GM18507 (cell line): ENCODE data around the gene FAM184A.
A peak's percentile ranks its signal among the peaks of the same experiment; 100 is the strongest.

Experiments used
- DNase-seq: peaks from one replicate; pipeline ENCODE4 v3.0.0; 2011; ENCODE audit warnings: low read depth; ENCODE audit not compliant: insufficient read length; ENCODE audit errors: extremely low spot score
- FAIRE-seq: peaks from 2 replicates; lab custom pipeline; 2011; peaks lifted over from hg19 to GRCh38; lab: Jason Lieb, UNC

Gene FAM184A

GRCh38 chr6:119065955-119066354 lies 12.5 kb downstream of the FAM184A start:
- FAIRE-seq (no peak), DNase-seq (no peak)

- DNase-seq (no peak), FAIRE-seq (no peak)
These were observed 13.1 kb downstream of the FAM184A start for GRCh38 chr6:119065382-119065781.

- FAIRE-seq, result no peak
- no peak for DNase-seq
These were observed 15.0 kb downstream of the FAM184A start for GRCh38 chr6:119063491-119063890.

- DNase-seq (no peak), FAIRE-seq (no peak)
These were observed 17.2 kb downstream of the FAM184A start for GRCh38 chr6:119061215-119061614.

GRCh38 chr6:119060255-119060907 lies 18.1 kb downstream of the FAM184A start:
- FAIRE-seq, result no peak
- no peak for DNase-seq

GRCh38 chr6:119055069-119055468 lies 23.4 kb downstream of the FAM184A start:
- DNase-seq, result no peak
- FAIRE-seq, result no peak

- FAIRE-seq (no peak), DNase-seq (no peak)
These were observed 25.5 kb downstream of the FAM184A start for GRCh38 chr6:119052987-119053386.

GRCh38 chr6:119052292-119052889 lies 26.1 kb downstream of the FAM184A start:
- DNase-seq, result no peak
- peak; percentile 69 for FAIRE-seq

- FAIRE-seq (no peak), DNase-seq (no peak)
These were observed 34.2 kb downstream of the FAM184A start for GRCh38 chr6:119044255-119044654.

GRCh38 chr6:119043783-119044182 lies 34.7 kb downstream of the FAM184A start:
- no peak for FAIRE-seq
- no peak for DNase-seq

- FAIRE-seq, result no peak
These were observed 35.2 kb downstream of the FAM184A start for GRCh38 chr6:119043265-119043664.

GRCh38 chr6:119040636-119041035 lies 37.8 kb downstream of the FAM184A start:
- no peak for DNase-seq

More at GRCh38 chr6:119043265-119043664, 35.2 kb downstream of the FAM184A start:
- no peak for DNase-seq

GRCh38 chr6:119040229-119040628 lies 38.2 kb downstream of the FAM184A start:
- no peak for DNase-seq
- no peak for FAIRE-seq

More at GRCh38 chr6:119040636-119041035, 37.8 kb downstream of the FAM184A start:
- FAIRE-seq, result no peak

- no peak for DNase-seq
- FAIRE-seq, result no peak
These were observed 40.4 kb downstream of the FAM184A start for GRCh38 chr6:119037941-119038623.

- no peak for FAIRE-seq
These were observed 41.2 kb downstream of the FAM184A start for GRCh38 chr6:119037264-119037663.

GRCh38 chr6:119036081-119036480 lies 42.4 kb downstream of the FAM184A start:
- FAIRE-seq (no peak), DNase-seq (no peak)

More at GRCh38 chr6:119037264-119037663, 41.2 kb downstream of the FAM184A start:
- DNase-seq, result no peak

GRCh38 chr6:119035459-119035858 lies 43.0 kb downstream of the FAM184A start:
- FAIRE-seq, result no peak
- no peak for DNase-seq

- no peak for DNase-seq
These were observed 43.5 kb downstream of the FAM184A start for GRCh38 chr6:119034827-119035458.

GRCh38 chr6:119032428-119032827 lies 46.0 kb downstream of the FAM184A start:
- FAIRE-seq (no peak), DNase-seq (no peak)

More at GRCh38 chr6:119034827-119035458, 43.5 kb downstream of the FAM184A start:
- FAIRE-seq, result no peak

GRCh38 chr6:119030759-119031158 lies 47.7 kb downstream of the FAM184A start:
- FAIRE-seq (no peak), DNase-seq (no peak)
